HepG2 (cell line): ENCODE measurements around the gene RAB3D. TPM values are rescaled to one million over a fixed set of nuclear protein-coding genes. Genes with fewer than 3 reads are reported as not detected.

ENCODE experiments used
- AFF4 ChIP-seq: sonication (generic); formaldehyde crosslinking; IDR thresholded peaks from 2 replicates; pipeline ENCODE4 v1.4.0; 2020; ENCODE audit warnings: missing genetic modification reagents
- ARNT2 ChIP-seq: sonication (generic); formaldehyde crosslinking; IDR thresholded peaks from 2 replicates; pipeline ENCODE4 v1.8.0; 2022; ENCODE audit warnings: mild to moderate bottlenecking, low read depth, missing genetic modification reagents, moderate library complexity
- HNF4A ChIP-seq: sonication (generic); formaldehyde crosslinking; IDR thresholded peaks from 2 replicates; pipeline ENCODE4 v1.4.0; 2020; ENCODE audit warnings: missing genetic modification reagents
- NR2F1 ChIP-seq, 2 experiments: fragments of 450-650 bp in 1 of 2; formaldehyde crosslinking in 1 of 2; IDR thresholded peaks; 2 replicates each; pipeline versions ENCODE4 v1.5.0 to v1.6.1; 2016 to 2020; ENCODE audit warnings: mild to moderate bottlenecking in 1 of 2, missing compliant biosample characterization in 1 of 2, missing genetic modification reagents in 1 of 2, moderate library complexity in 1 of 2
- SPEN ChIP-seq: sonication (generic); formaldehyde crosslinking; IDR thresholded peaks from 2 replicates; pipeline ENCODE4 v1.5.1; 2020; ENCODE audit warnings: low read depth, mild to moderate bottlenecking, missing genetic modification reagents
- TSC22D2 ChIP-seq: sonication (generic); formaldehyde crosslinking; IDR thresholded peaks from 2 replicates; pipeline ENCODE4 v1.5.1; 2020; ENCODE audit warnings: missing genetic modification reagents, mild to moderate bottlenecking, borderline replicate concordance
- WIZ ChIP-seq: sonication (generic); formaldehyde crosslinking; IDR thresholded peaks from 2 replicates; pipeline ENCODE4 v1.5.1; 2020; ENCODE audit warnings: mild to moderate bottlenecking, missing genetic modification reagents
- ZNF407 ChIP-seq: sonication (generic); formaldehyde crosslinking; IDR thresholded peaks from one replicate; pipeline ENCODE4 v1.5.1; 2020; ENCODE audit warnings: mild to moderate bottlenecking, missing genetic modification reagents; ENCODE audit errors: not compliant biosample characterization
- ZNF572 ChIP-seq: sonication (generic); formaldehyde crosslinking; IDR thresholded peaks from 2 replicates; pipeline ENCODE4 v1.5.1; 2020; ENCODE audit warnings: mild to moderate bottlenecking, missing genetic modification reagents
- polyA plus RNA-seq, 8 experiments: library from polyadenylated mRNA; depleted of rRNA in 3 of 8; stranded (reverse) in 7 of 8; unstranded in 1 of 8; fragments of >200 nt; fragmentation: Illumina TruSeq in 4 of 8; extraction: Trizol in 4 of 8; gene quantifications; 2 replicates each; pipeline versions ENCODE4 v1.2.1 to v1.2.3, GENCODE V29; 2011 to 2016; ENCODE audit warnings: low read depth in 4 of 8, missing spikeins in 1 of 8, mixed read lengths in 1 of 8; ENCODE audit not compliant: insufficient read depth in 1 of 8
- total RNA-seq, 5 experiments: library from RNA; depleted of rRNA; stranded (reverse); fragments of >200 nt; fragmentation: Illumina TruSeq; extraction: Trizol; gene quantifications; 2 replicates each; pipeline ENCODE4 v1.2.3, GENCODE V29; 2016; ENCODE audit warnings: low read depth in 1 of 5
- TF ChIP-seq, protein P1 (sequence below): sonication (generic); formaldehyde crosslinking; IDR thresholded peaks from 2 replicates; pipeline ENCODE4 v1.8.0; 2022; ENCODE audit warnings: mild to moderate bottlenecking, missing genetic modification reagents, borderline replicate concordance
- TF ChIP-seq, protein P2 (sequence below): IDR thresholded peaks from 2 replicates; pipeline ENCODE4 v1.6.1; 2012; ENCODE audit warnings: inconsistent platforms

Gene RAB3D
- total and polyA plus RNA-seq, 2 of the 13 experiments (the other 11 are each of a cell fraction or from before 2014, with no cell fraction given), result 2.0 to 16.1 TPM

- TF ChIP-seq HNF4A (CRISPR knock-in tag), result no peak
- no peak for TF ChIP-seq ZNF407 (CRISPR knock-in tag)
- TF ChIP-seq ARNT2 (CRISPR knock-in tag), result no peak
- no peak for TF ChIP-seq ZNF572
- TF ChIP-seq AFF4, result no peak
- peak; percentile 56; the same call in 1 of the 2 replicates for TF ChIP-seq SPEN (CRISPR knock-in tag)
- peak in 1 of 2 experiments; percentile 36; a peak in 1 of 4 replicates for TF ChIP-seq NR2F1 (CRISPR knock-in tag; IDR thresholded peaks at IDR 0.05)
- TF ChIP-seq, protein P1, sequence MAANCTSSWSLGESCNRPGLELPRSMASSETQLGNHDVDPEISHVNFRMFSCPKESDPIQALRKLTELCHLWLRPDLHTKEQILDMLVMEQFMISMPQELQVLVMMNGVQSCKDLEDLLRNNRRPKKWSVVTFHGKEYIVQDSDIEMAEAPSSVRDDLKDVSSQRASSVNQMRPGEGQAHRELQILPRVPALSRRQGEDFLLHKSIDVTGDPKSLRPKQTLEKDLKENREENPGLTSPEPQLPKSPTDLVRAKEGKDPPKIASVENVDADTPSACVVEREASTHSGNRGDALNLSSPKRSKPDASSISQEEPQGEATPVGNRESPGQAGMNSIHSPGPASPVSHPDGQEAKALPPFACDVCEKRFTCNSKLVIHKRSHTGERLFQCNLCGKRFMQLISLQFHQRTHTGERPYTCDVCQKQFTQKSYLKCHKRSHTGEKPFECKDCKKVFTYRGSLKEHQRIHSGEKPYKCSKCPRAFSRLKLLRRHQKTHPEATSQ (CRISPR knock-in tag), result no peak
- no peak for TF ChIP-seq TSC22D2 (CRISPR knock-in tag)
- TF ChIP-seq WIZ, result no peak
- TF ChIP-seq, protein P2, sequence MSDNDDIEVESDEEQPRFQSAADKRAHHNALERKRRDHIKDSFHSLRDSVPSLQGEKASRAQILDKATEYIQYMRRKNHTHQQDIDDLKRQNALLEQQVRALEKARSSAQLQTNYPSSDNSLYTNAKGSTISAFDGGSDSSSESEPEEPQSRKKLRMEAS, result no peak
These were observed at the start of gene RAB3D (continued) for GRCh38 chr19:11339254-11340098.
